K562 (cell line): ENCODE results near the gene GASK1A. TPM values are rescaled to one million over a fixed set of nuclear protein-coding genes. Genes with fewer than 3 reads are reported as not detected.

Experiments used
- CBX3 ChIP-seq, 2 experiments: IDR thresholded peaks; 1 replicate in 1 of 2; 2 replicates in 1 of 2; pipeline ENCODE4 v1.6.1; 2012; ENCODE audit warnings: inconsistent platforms in 2 of 2, low read length in 2 of 2, borderline replicate concordance in 1 of 2, control low read depth in 1 of 2
- HMGN3 ChIP-seq: IDR thresholded peaks from 2 replicates; pipeline ENCODE4 v1.6.1; 2011; ENCODE audit warnings: borderline replicate concordance, low read depth, mild to moderate bottlenecking, mixed read lengths, low read length; ENCODE audit not compliant: insufficient read length; ENCODE audit errors: extremely low read depth
- KLF16 ChIP-seq: IDR thresholded peaks from 2 replicates; pipeline ENCODE4 v1.6.1; 2016; ENCODE audit warnings: antibody characterized with exemption
- PHF8 ChIP-seq: fragments of 200-600 bp; sonication (generic); IDR thresholded peaks from 2 replicates; pipeline ENCODE4 v1.6.1; 2012; ENCODE audit warnings: mixed run types, mild to moderate bottlenecking, inconsistent platforms, low read length, moderate library complexity, borderline replicate concordance
- ZNF41 ChIP-seq: fragments of 250-450 bp; sonication (Bioruptor Pico); conservative IDR thresholded peaks from 2 replicates; pipeline ENCODE4 v1.4.0; 2020; ENCODE audit warnings: mild to moderate bottlenecking
- polyA plus RNA-seq, 8 experiments: library from polyadenylated mRNA; depleted of rRNA in 4 of 8; stranded (reverse) in 5 of 8; unstranded in 3 of 8; fragments of >200 nt; fragmentation: Nextera tagmentation in 2 of 8; fragmentation: Illumina TruSeq in 1 of 8; extraction: Ambion mirVana in 2 of 8; extraction: Trizol in 1 of 8; gene quantifications; 2 replicates each; pipeline versions ENCODE4 v1.2.1 to v1.2.3, GENCODE V29; 2011 to 2014; ENCODE audit warnings: inconsistent platforms in 1 of 8, missing spikeins in 1 of 8
- total RNA-seq, 7 experiments: library from RNA; depleted of rRNA in 6 of 7; stranded (reverse); fragments of >200 nt in 6 of 7; fragmentation: Illumina TruSeq in 2 of 7; extraction: Trizol in 2 of 7; gene quantifications; 2 replicates each; pipeline versions ENCODE4 v1.2.1 to v1.2.3, GENCODE V29; 2011 to 2021; ENCODE audit warnings: low replicate concordance in 1 of 7
- TF ChIP-seq, protein P1 (sequence below): fragments of 450-650 bp; formaldehyde crosslinking; IDR thresholded peaks from 2 replicates; pipeline ENCODE4 v1.4.0; 2020; ENCODE audit warnings: mild to moderate bottlenecking, mixed read lengths
- TF ChIP-seq, protein P2 (sequence below): fragments of 250-450 bp; sonication (Bioruptor Pico); IDR thresholded peaks from 2 replicates; pipeline ENCODE4 v1.5.1; 2021; ENCODE audit warnings: mild to moderate bottlenecking
- TF ChIP-seq, protein P3 (sequence below), 2 experiments: fragments of 450-650 bp; conservative IDR thresholded peaks; 2 replicates each; pipeline ENCODE4 v1.6.1; 2017; ENCODE audit warnings: mild to moderate bottlenecking in 2 of 2, moderate library complexity in 2 of 2

The GASK1A gene
- total and polyA plus RNA-seq, 9 of the 15 experiments (the other 6 are each of a cell fraction or from before 2014, with no cell fraction given) = 0.04 to 0.11 (median 0.05) TPM; not detected in 5

DNA sequence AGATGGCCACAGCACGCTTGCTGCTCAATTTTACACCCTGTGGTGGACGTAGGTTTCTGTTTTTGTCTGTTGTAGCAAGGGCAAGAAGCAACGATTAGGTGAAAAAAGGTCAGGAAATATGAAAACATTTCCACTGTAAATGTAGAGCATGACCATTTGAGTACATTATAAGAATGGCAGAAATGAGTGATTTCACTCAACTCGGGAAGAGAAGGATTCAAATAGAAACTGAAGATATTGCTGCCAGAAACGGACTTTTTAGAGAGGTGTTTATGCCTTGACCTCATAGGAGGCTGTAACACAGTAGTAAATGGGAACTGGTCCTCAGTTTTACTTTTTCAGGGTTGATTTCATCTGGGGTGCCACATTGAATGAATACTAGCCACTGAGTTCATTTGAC, 33.1 kb upstream of the GASK1A start (continued):
- no peak for TF ChIP-seq PHF8
- no peak for TF ChIP-seq ZNF41 (CRISPR knock-in tag)
- TF ChIP-seq, protein P1, sequence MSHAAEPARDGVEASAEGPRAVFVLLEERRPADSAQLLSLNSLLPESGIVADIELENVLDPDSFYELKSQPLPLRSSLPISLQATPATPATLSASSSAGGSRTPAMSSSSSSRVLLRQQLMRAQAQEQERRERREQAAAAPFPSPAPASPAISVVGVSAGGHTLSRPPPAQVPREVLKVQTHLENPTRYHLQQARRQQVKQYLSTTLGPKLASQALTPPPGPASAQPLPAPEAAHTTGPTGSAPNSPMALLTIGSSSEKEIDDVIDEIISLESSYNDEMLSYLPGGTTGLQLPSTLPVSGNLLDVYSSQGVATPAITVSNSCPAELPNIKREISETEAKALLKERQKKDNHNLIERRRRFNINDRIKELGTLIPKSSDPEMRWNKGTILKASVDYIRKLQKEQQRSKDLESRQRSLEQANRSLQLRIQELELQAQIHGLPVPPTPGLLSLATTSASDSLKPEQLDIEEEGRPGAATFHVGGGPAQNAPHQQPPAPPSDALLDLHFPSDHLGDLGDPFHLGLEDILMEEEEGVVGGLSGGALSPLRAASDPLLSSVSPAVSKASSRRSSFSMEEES = no peak
- no peak for TF ChIP-seq CBX3 (IDR thresholded peaks at IDR 0.05; ENCODE audit: borderline replicate concordance in 1 of 2, low read length in 2 of 2)
- TF ChIP-seq, protein P2, sequence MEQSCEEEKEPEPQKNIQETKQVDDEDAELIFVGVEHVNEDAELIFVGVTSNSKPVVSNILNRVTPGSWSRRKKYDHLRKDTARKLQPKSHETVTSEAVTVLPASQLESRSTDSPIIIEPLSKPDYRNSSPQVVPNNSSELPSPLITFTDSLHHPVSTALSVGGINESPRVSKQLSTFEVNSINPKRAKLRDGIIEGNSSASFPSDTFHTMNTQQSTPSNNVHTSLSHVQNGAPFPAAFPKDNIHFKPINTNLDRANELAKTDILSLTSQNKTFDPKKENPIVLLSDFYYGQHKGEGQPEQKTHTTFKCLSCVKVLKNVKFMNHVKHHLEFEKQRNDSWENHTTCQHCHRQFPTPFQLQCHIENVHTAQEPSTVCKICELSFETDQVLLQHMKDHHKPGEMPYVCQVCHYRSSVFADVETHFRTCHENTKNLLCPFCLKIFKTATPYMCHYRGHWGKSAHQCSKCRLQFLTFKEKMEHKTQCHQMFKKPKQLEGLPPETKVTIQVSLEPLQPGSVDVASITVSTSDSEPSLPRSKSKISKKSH (CRISPR knock-in tag) = no peak
- TF ChIP-seq, protein P3, sequence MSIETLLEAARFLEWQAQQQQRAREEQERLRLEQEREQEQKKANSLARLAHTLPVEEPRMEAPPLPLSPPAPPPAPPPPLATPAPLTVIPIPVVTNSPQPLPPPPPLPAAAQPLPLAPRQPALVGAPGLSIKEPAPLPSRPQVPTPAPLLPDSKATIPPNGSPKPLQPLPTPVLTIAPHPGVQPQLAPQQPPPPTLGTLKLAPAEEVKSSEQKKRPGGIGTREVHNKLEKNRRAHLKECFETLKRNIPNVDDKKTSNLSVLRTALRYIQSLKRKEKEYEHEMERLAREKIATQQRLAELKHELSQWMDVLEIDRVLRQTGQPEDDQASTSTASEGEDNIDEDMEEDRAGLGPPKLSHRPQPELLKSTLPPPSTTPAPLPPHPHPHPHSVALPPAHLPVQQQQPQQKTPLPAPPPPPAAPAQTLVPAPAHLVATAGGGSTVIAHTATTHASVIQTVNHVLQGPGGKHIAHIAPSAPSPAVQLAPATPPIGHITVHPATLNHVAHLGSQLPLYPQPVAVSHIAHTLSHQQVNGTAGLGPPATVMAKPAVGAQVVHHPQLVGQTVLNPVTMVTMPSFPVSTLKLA (conservative IDR thresholded peaks at IDR 0.05) = no peak
- TF ChIP-seq HMGN3 = no peak
- TF ChIP-seq KLF16 = no peak
